ENCODE measurements around the gene CYSRT1.

GRCh38 chr9:137237759-137238726 is 13.1 kb downstream of the CYSRT1 start:
- TF ChIP-seq, protein P1, sequence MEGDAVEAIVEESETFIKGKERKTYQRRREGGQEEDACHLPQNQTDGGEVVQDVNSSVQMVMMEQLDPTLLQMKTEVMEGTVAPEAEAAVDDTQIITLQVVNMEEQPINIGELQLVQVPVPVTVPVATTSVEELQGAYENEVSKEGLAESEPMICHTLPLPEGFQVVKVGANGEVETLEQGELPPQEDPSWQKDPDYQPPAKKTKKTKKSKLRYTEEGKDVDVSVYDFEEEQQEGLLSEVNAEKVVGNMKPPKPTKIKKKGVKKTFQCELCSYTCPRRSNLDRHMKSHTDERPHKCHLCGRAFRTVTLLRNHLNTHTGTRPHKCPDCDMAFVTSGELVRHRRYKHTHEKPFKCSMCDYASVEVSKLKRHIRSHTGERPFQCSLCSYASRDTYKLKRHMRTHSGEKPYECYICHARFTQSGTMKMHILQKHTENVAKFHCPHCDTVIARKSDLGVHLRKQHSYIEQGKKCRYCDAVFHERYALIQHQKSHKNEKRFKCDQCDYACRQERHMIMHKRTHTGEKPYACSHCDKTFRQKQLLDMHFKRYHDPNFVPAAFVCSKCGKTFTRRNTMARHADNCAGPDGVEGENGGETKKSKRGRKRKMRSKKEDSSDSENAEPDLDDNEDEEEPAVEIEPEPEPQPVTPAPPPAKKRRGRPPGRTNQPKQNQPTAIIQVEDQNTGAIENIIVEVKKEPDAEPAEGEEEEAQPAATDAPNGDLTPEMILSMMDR (conservative IDR thresholded peaks at IDR 0.05; ENCODE audit: low read length), result no peak
- TF ChIP-seq EZH2phosphoT487 (IDR thresholded peaks at IDR 0.05; ENCODE audit: borderline replicate concordance, low read depth, low read length), result no peak

All from OCI-LY7 (cell line).